Naive thymus-derived CD8-positive, alpha-beta T cell (primary cell): ENCODE data around the gene BACH2. TPM values are rescaled to one million over a fixed set of nuclear protein-coding genes. Genes with fewer than 3 reads are reported as not detected.
"Not testable (repeated sequence)": the region's sequence is repeated elsewhere in the genome, so short reads cannot be mapped to it uniquely, and the experiment has no call there.

Experiments used
- ATAC-seq, 2 donors: fragments of 150-1000 bp; cut with Tn5 transposase in 1 of 2; sonication (Bioruptor Pico), chemical (Tn5 transposase) in 1 of 2; 1 replicate in 1 of 2; 2 replicates in 1 of 2; pipeline ENCODE4 v1.10.0; 2021; ENCODE audit warnings: mild to moderate bottlenecking in 2 of 2, moderate library complexity in 2 of 2
- POLR2A ChIA-PET: fragments of 350-600 bp; sonication (Branson Sonifier 250); formaldehyde crosslinking; loops from one replicate; lab custom pipeline; 2021; ENCODE audit warnings: antibody characterized with exemption; lab: Charles Lee
- DNase-seq, 10 donors: peaks; one replicate each; pipeline versions ENCODE4 v3.0.0 to v3.0.0-alpha.2; 2020 to 2022
- H3K27ac Mint-ChIP-seq, 10 donors: one replicate each; pipeline ENCODE4 v1.8.0; 2020 to 2022; ENCODE audit warnings: mild to moderate bottlenecking in 10 of 10, mixed read lengths in 10 of 10, moderate library complexity in 4 of 10, inconsistent platforms in 1 of 10
- H3K27me3 Mint-ChIP-seq, 5 donors: one replicate each; pipeline ENCODE4 v1.8.0; 2021 to 2022; ENCODE audit warnings: mixed read lengths in 5 of 5
- H3K36me3 Mint-ChIP-seq, 3 donors: one replicate each; pipeline ENCODE4 v1.8.0; 2020 to 2022; ENCODE audit warnings: mixed read lengths in 3 of 3, mild to moderate bottlenecking in 2 of 3, inconsistent platforms in 1 of 3
- H3K4me1 Mint-ChIP-seq, 4 donors: one replicate each; pipeline ENCODE4 v1.8.0; 2021 to 2022; ENCODE audit warnings: mixed read lengths in 4 of 4
- H3K4me3 Mint-ChIP-seq, 10 donors: one replicate each; pipeline ENCODE4 v1.8.0; 2020 to 2022; ENCODE audit warnings: mild to moderate bottlenecking in 10 of 10, mixed read lengths in 10 of 10, moderate library complexity in 6 of 10, inconsistent platforms in 1 of 10
- H3K9me3 Mint-ChIP-seq, 9 donors: one replicate each; pipeline ENCODE4 v1.8.0; 2020 to 2022; ENCODE audit warnings: mixed read lengths in 9 of 9, mild to moderate bottlenecking in 3 of 9, inconsistent platforms in 1 of 9, moderate library complexity in 1 of 9
- polyA plus RNA-seq, 3 donors: library from polyadenylated mRNA; unstranded; fragments of 300-500 nt; fragmentation: Illumina TruSeq; gene quantifications; one replicate each; pipeline ENCODE4 v1.2.3, GENCODE V29; 2021
- total RNA-seq, 8 experiments: library from RNA in 2 of 8; stranded (reverse) in 2 of 8; gene quantifications; one replicate each; pipeline ENCODE4 v1.2.3 and lab custom pipeline; 2021 to 2026

Gene BACH2
- total and polyA plus RNA-seq, 5 experiments from 2014 or later: 17.5 to 126 (median 29.3) TPM

GRCh38 chr6:90146921-90147649, 149.6 kb downstream of the BACH2 start:
- no peaks in the 10 kb centered on the region for H3K27me3 Mint-ChIP-seq
- peak overlapping the region in 9 of 10 donors; percentile 7 to 80 (median 47) for H3K4me3 Mint-ChIP-seq
- peak overlapping the region in 9 of 10 donors; percentile 47 to 93 (median 67) for H3K27ac Mint-ChIP-seq
- ATAC-seq (no peak), DNase-seq (no peak)
- H3K36me3 Mint-ChIP-seq: peaks cover 7 to 41% (median 9%) of the 10 kb centered on the region in 3 donors
- peaks cover 48 to 90% (median 87%) of the 10 kb centered on the region in 4 donors for H3K4me1 Mint-ChIP-seq
- H3K9me3 Mint-ChIP-seq: no peaks in the 10 kb centered on the region
- POLR2A ChIA-PET: no interaction called here

- H3K4me1 Mint-ChIP-seq: peaks cover 48 to 83% (median 83%) of the 10 kb centered on the region in 4 donors
- ATAC-seq (no peak), DNase-seq (no peak)
- H3K36me3 Mint-ChIP-seq: peaks cover 7 to 41% (median 9%) of the 10 kb centered on the region in 3 donors
- no peaks in the 10 kb centered on the region for H3K27me3 Mint-ChIP-seq
- POLR2A ChIA-PET: interaction anchor here (1.1 to 1.4 kb wide), 2 partner anchors 11 to 93 kb away, joined by 3 to 6 read pairs; no protein-coding TSS in a partner anchor
- peak overlapping the region in 1 of 10 donors; percentile 25 for H3K4me3 Mint-ChIP-seq
- no peaks in the 10 kb centered on the region for H3K9me3 Mint-ChIP-seq
- peak overlapping the region in 4 of 10 donors; percentile 37 to 76 (median 67) for H3K27ac Mint-ChIP-seq
Measured at GRCh38 chr6:90146024-90146423, 150.6 kb downstream of the BACH2 start.

- POLR2A ChIA-PET: interaction anchor here (0.8 to 2.2 kb wide), 4 partner anchors 10 to 94 kb away, joined by 3 to 7 read pairs (median 4); no protein-coding TSS in a partner anchor
- peaks cover 3 to 36% (median 4%) of the 10 kb centered on the region in 3 donors for H3K36me3 Mint-ChIP-seq
- H3K4me1 Mint-ChIP-seq: peaks cover 40 to 81% (median 79%) of the 10 kb centered on the region in 4 donors
- H3K4me3 Mint-ChIP-seq: peak overlapping the region in 3 of 10 donors; percentile 3 to 17 (median 9)
- no peaks in the 10 kb centered on the region for H3K9me3 Mint-ChIP-seq
- H3K27ac Mint-ChIP-seq: peak overlapping the region; percentile 8 to 77 (median 60)
- DNase-seq: no peak
- H3K27me3 Mint-ChIP-seq: no peaks in the 10 kb centered on the region
- ATAC-seq: no peak
Measured at GRCh38 chr6:90144928-90145555, 151.6 kb downstream of the BACH2 start.

GRCh38 chr6:90144396-90144795, 152.2 kb downstream of the BACH2 start:
- Mint-ChIP-seq H3K4me1 (peaks cover 38 to 81% (median 79%) of the 10 kb centered on the region in 4 donors), H3K4me3 (peak overlapping the region in 3 of 10 donors; percentile 3 to 17 (median 5)), H3K27me3 (no peaks in the 10 kb centered on the region), H3K9me3 (no peaks in the 10 kb centered on the region), H3K27ac (peak overlapping the region; percentile 8 to 77 (median 60)), H3K36me3 (peaks cover 3 to 36% (median 4%) of the 10 kb centered on the region in 3 donors)
- ATAC-seq (no peak), DNase-seq (no peak)
- POLR2A ChIA-PET: interaction anchor here (0.7 to 2.2 kb wide), 2 partner anchors 9 to 12 kb away, joined by 5 to 7 read pairs; no protein-coding TSS in a partner anchor

- Mint-ChIP-seq H3K4me1 (peaks cover 45 to 81% (median 80%) of the 10 kb centered on the region in 4 donors), H3K36me3 (peaks cover 0 to 15% (median 0%) of the 10 kb centered on the region in 3 donors), H3K27me3 (no peaks in the 10 kb centered on the region), H3K9me3 (no peaks in the 10 kb centered on the region), H3K27ac (peak overlapping the region in 3 of 10 donors; percentile 47 to 83 (median 80)), H3K4me3 (no peak overlapping the region)
- no peak for ATAC-seq
- no peak for DNase-seq
- POLR2A ChIA-PET: interaction anchor here (1.1 kb wide), 1 partner anchor 36 kb away, joined by 4 read pairs; no protein-coding TSS in a partner anchor
Measured at GRCh38 chr6:90140683-90141082, 156.0 kb downstream of the BACH2 start.

- Mint-ChIP-seq H3K4me1 (peaks cover 49 to 81% (median 79%) of the 10 kb centered on the region in 4 donors), H3K36me3 (peaks cover 0 to 9% (median 0%) of the 10 kb centered on the region in 3 donors), H3K27me3 (no peaks in the 10 kb centered on the region), H3K9me3 (no peaks in the 10 kb centered on the region), H3K27ac (peak overlapping the region; percentile 26 to 90 (median 80)), H3K4me3 (peak overlapping the region in 8 of 10 donors; percentile 18 to 66 (median 48))
- DNase-seq: no peak
- peak; percentile 38 to 40 for ATAC-seq
- POLR2A ChIA-PET: interaction anchor here (1.1 to 2.3 kb wide), 5 partner anchors 11 to 146 kb away, joined by 4 to 6 read pairs (median 4); no protein-coding TSS in a partner anchor
Measured at GRCh38 chr6:90139272-90139817, 157.3 kb downstream of the BACH2 start.

GRCh38 chr6:90136837-90137568, 159.6 kb downstream of the BACH2 start:
- DNase-seq (no peak), ATAC-seq (peak; percentile 48 to 57)
- Mint-ChIP-seq H3K4me1 (peaks cover 52 to 79% (median 77%) of the 10 kb centered on the region in 4 donors), H3K9me3 (no peaks in the 10 kb centered on the region), H3K27me3 (no peaks in the 10 kb centered on the region), H3K27ac (peak overlapping the region; percentile 58 to 91 (median 84)), H3K4me3 (peak overlapping the region in 9 of 10 donors; percentile 3 to 81 (median 27)), H3K36me3 (peaks cover 0 to 3% (median 0%) of the 10 kb centered on the region in 3 donors)
- POLR2A ChIA-PET: interaction anchor here (0.7 to 0.8 kb wide), 2 partner anchors 83 to 194 kb away, joined by 3 read pairs; no protein-coding TSS in a partner anchor

- peaks cover 54 to 86% (median 82%) of the 10 kb centered on the region in 4 donors for H3K4me1 Mint-ChIP-seq
- ATAC-seq: no peak
- POLR2A ChIA-PET: interaction anchor here (1.7 kb wide), 1 partner anchor 9 kb away, joined by 6 read pairs; no protein-coding TSS in a partner anchor
- no peaks in the 10 kb centered on the region for H3K27me3 Mint-ChIP-seq
- no peak for DNase-seq
- peak overlapping the region in 5 of 10 donors; percentile 0 to 72 (median 15) for H3K4me3 Mint-ChIP-seq
- peaks cover 0 to 3% (median 2%) of the 10 kb centered on the region in 3 donors for H3K36me3 Mint-ChIP-seq
- H3K27ac Mint-ChIP-seq: peak overlapping the region; percentile 32 to 95 (median 78)
- H3K9me3 Mint-ChIP-seq: no peaks in the 10 kb centered on the region
Measured at GRCh38 chr6:90136176-90136575, 160.5 kb downstream of the BACH2 start.

GRCh38 chr6:90135667-90136066, 161.0 kb downstream of the BACH2 start:
- POLR2A ChIA-PET: interaction anchor here (0.6 to 1.7 kb wide), 3 partner anchors 8 to 134 kb away, joined by 3 to 6 read pairs (median 5); no protein-coding TSS in a partner anchor
- Mint-ChIP-seq H3K9me3 (no peaks in the 10 kb centered on the region), H3K4me3 (peak overlapping the region in 6 of 10 donors; percentile 0 to 72 (median 14)), H3K27ac (peak overlapping the region; percentile 32 to 95 (median 78)), H3K4me1 (peaks cover 56 to 91% (median 85%) of the 10 kb centered on the region in 4 donors), H3K27me3 (no peaks in the 10 kb centered on the region), H3K36me3 (peaks cover 0 to 5% (median 2%) of the 10 kb centered on the region in 3 donors)
- DNase-seq (no peak), ATAC-seq (no peak)

GRCh38 chr6:90133664-90134063, 163.0 kb downstream of the BACH2 start:
- DNase-seq, H3K4me3 Mint-ChIP-seq, ATAC-seq, POLR2A ChIA-PET, H3K9me3 Mint-ChIP-seq, H3K36me3 Mint-ChIP-seq, H3K27me3 Mint-ChIP-seq: not testable (repeated sequence)
- Mint-ChIP-seq H3K4me1 (peaks cover 52 to 83% (median 74%) of the 10 kb centered on the region in 4 donors), H3K27ac (peak overlapping the region in 1 of 10 donors; percentile 22)
